Liver (tissue), 9 donors: ENCODE data around the gene FOXO6. TPM values are rescaled to one million over a fixed set of nuclear protein-coding genes. Genes with fewer than 3 reads are reported as not detected.

Experiments used
- DNase-seq: peaks from one replicate; pipeline ENCODE4 v3.0.0-alpha.2; 2017; ENCODE audit warnings: low spot score
- H3K27ac ChIP-seq, 2 donors: one replicate each; pipeline ENCODE4 v1.7.0; 2013; ENCODE audit warnings: inconsistent platforms in 2 of 2, low read length in 2 of 2, control low read depth in 1 of 2, low read depth in 1 of 2, mild to moderate bottlenecking in 1 of 2
- H3K27me3 ChIP-seq, 4 donors: one replicate each; pipeline versions ENCODE4 v1.6.1 to v1.7.0; 2013; ENCODE audit warnings: low read length in 3 of 4, inconsistent platforms in 1 of 4, mild to moderate bottlenecking in 1 of 4, moderate library complexity in 1 of 4; ENCODE audit not compliant: control insufficient read depth in 4 of 4, insufficient read depth in 4 of 4
- H3K36me3 ChIP-seq, 4 donors: one replicate each; pipeline versions ENCODE4 v1.6.1 to v1.7.0; 2013; ENCODE audit warnings: low read length in 3 of 4, mild to moderate bottlenecking in 3 of 4, low read depth in 1 of 4, moderate library complexity in 1 of 4; ENCODE audit not compliant: control insufficient read depth in 4 of 4, insufficient read depth in 3 of 4
- H3K4me1 ChIP-seq, 4 donors: one replicate each; pipeline versions ENCODE4 v1.6.1 to v1.7.0; 2013; ENCODE audit warnings: low read length in 3 of 4, mild to moderate bottlenecking in 3 of 4, moderate library complexity in 1 of 4; ENCODE audit not compliant: control insufficient read depth in 4 of 4, insufficient read depth in 4 of 4
- H3K4me3 ChIP-seq, 3 donors: one replicate each; pipeline versions ENCODE4 v1.6.1 to v1.7.0; 2013; ENCODE audit warnings: low read length in 3 of 3, control low read depth in 1 of 3, low read depth in 1 of 3, mild to moderate bottlenecking in 1 of 3
- H3K9ac ChIP-seq, 2 donors: one replicate each; pipeline ENCODE4 v1.7.0; 2013; ENCODE audit warnings: low read length in 2 of 2, mild to moderate bottlenecking in 2 of 2, moderate library complexity in 2 of 2, control low read depth in 1 of 2, low read depth in 1 of 2
- H3K9me3 ChIP-seq, 4 donors: one replicate each; pipeline versions ENCODE4 v1.6.1 to v1.7.0; 2013; ENCODE audit warnings: low read length in 3 of 4; ENCODE audit not compliant: control insufficient read depth in 4 of 4
- EGR1 ChIP-seq, 2 donors: IDR thresholded peaks; 2 replicates each; pipeline ENCODE4 v1.6.1; 2016 to 2018; ENCODE audit warnings: antibody characterized with exemption in 2 of 2, low read depth in 2 of 2
- FOXA1 ChIP-seq: IDR thresholded peaks from 2 replicates; pipeline ENCODE4 v1.6.1; 2016; ENCODE audit warnings: antibody characterized with exemption
- FOXA2 ChIP-seq: IDR thresholded peaks from 2 replicates; pipeline ENCODE4 v1.6.1; 2016; ENCODE audit warnings: antibody characterized with exemption
- GABPA ChIP-seq, 2 donors: IDR thresholded peaks in 1 of 2; conservative IDR thresholded peaks in 1 of 2; 2 replicates each; pipeline ENCODE4 v1.6.1; 2016; ENCODE audit warnings: antibody characterized with exemption in 2 of 2, mild to moderate bottlenecking in 1 of 2, moderate library complexity in 1 of 2
- HNF4A ChIP-seq, 2 donors: conservative IDR thresholded peaks; 2 replicates each; pipeline ENCODE4 v1.6.1; 2016; ENCODE audit warnings: antibody characterized with exemption in 2 of 2, mild to moderate bottlenecking in 2 of 2
- HNF4G ChIP-seq: IDR thresholded peaks from 2 replicates; pipeline ENCODE4 v1.6.1; 2016; ENCODE audit warnings: antibody characterized with exemption
- JUND ChIP-seq, 2 donors: IDR thresholded peaks; 2 replicates each; pipeline ENCODE4 v1.6.1; 2016; ENCODE audit warnings: antibody characterized with exemption in 2 of 2
- NR2F2 ChIP-seq: IDR thresholded peaks from 2 replicates; pipeline ENCODE4 v1.6.1; 2016; ENCODE audit warnings: antibody characterized with exemption
- RAD21 ChIP-seq, 2 donors: IDR thresholded peaks; 2 replicates each; pipeline ENCODE4 v1.6.1; 2016; ENCODE audit warnings: antibody characterized with exemption in 2 of 2, mild to moderate bottlenecking in 2 of 2
- RXRA ChIP-seq, 2 donors: IDR thresholded peaks; 2 replicates each; pipeline ENCODE4 v1.6.1; 2017 to 2018; ENCODE audit warnings: antibody characterized with exemption in 2 of 2, mild to moderate bottlenecking in 1 of 2
- SP1 ChIP-seq: IDR thresholded peaks from 2 replicates; pipeline ENCODE4 v1.6.1; 2018; ENCODE audit warnings: antibody characterized with exemption, mild to moderate bottlenecking
- TAF1 ChIP-seq: conservative IDR thresholded peaks from 2 replicates; pipeline ENCODE4 v1.6.1; 2016; ENCODE audit warnings: antibody characterized with exemption, mild to moderate bottlenecking
- YY1 ChIP-seq: IDR thresholded peaks from 2 replicates; pipeline ENCODE4 v1.6.1; 2016; ENCODE audit warnings: antibody characterized with exemption, mild to moderate bottlenecking
- WGBS: extraction: QIAGEN DNeasy Blood & Tissue Kit; methylation state at CpG from one replicate; pipeline ENCODE4 v1.1.7; 2013; 5-methylcytosine and 5-hydroxymethylcytosine counted together
- polyA plus RNA-seq, 2 donors: library from polyadenylated mRNA; stranded (reverse) in 1 of 2; unstranded in 1 of 2; fragments of 200-250 nt in 1 of 2; fragments of >200 nt in 1 of 2; fragmentation: Nextera tagmentation in 1 of 2; extraction: Ambion mirVana in 1 of 2; gene quantifications; one replicate each; pipeline versions ENCODE4 v1.2.1 to v1.2.3, GENCODE V29; 2013 to 2015
- total RNA-seq, 2 donors: library from RNA; depleted of rRNA; stranded (reverse); fragments of >200 nt; gene quantifications; one replicate each; pipeline ENCODE4 v1.2.3, GENCODE V29; 2014
- TF ChIP-seq, protein P1 (sequence below): IDR thresholded peaks from 2 replicates; pipeline ENCODE4 v1.6.1; 2016; ENCODE audit warnings: antibody characterized with exemption, mild to moderate bottlenecking
- TF ChIP-seq, protein P2 (sequence below): fragments of 150-350 bp; IDR thresholded peaks from 2 replicates; pipeline ENCODE4 v1.5.1; 2017; ENCODE audit warnings: improper control_type of control experiment, low read depth, low read length; ENCODE audit not compliant: missing input control
- TF ChIP-seq, protein P3 (sequence below): IDR thresholded peaks from 2 replicates; pipeline ENCODE4 v1.6.1; 2016; ENCODE audit warnings: antibody characterized with exemption
- TF ChIP-seq, protein P4 (sequence below): IDR thresholded peaks from 2 replicates; pipeline ENCODE4 v1.6.1; 2016; ENCODE audit warnings: antibody characterized with exemption
- donor health status: healthy.
- donor health status: healthy.
- donor health status: healthy.
- donor health status: healthy.
- donor health status: healthy.

The FOXO6 gene
- total and polyA plus RNA-seq, 4 donors = 0.02 to 0.09 (median 0.08) TPM; not detected in 1

DNA sequence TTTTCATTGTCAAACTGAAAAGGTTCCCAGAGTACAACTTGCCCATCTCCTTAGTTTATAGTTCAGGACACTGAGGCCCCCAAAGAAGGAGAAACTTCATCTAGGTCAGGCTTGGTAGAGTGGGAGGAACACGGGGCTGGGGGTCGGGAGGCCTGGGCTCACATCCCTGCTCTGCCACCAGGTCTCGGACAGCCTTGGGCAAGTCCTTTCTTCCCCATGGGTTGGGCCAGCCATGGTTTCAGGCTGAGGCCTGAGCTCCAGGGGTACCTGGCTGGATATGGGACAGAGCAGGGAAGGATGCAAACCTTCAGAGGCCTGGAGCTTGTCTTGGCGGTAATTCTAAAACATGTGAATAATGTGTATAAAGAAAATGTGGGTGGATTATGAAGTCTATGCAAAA lies 17.0 kb downstream of the FOXO6 start:
- peaks cover 0 to 5% (median 0%) of the 10 kb centered on the region in 4 donors for H3K27me3 ChIP-seq
- TF ChIP-seq NR2F2 (no peak), HNF4G (no peak), JUND (IDR thresholded peaks at IDR 0.05) (no peak), GABPA (IDR thresholded peaks at IDR 0.05 in 1 of 2, conservative IDR thresholded peaks at IDR 0.05 in 1 of 2) (no peak), HNF4A (conservative IDR thresholded peaks at IDR 0.05) (no peak), FOXA2 (no peak), EGR1 (IDR thresholded peaks at IDR 0.05; ENCODE audit: low read depth in 2 of 2) (no peak), RXRA (IDR thresholded peaks at IDR 0.05) (no peak), YY1 (no peak)
- TF ChIP-seq, protein P1, sequence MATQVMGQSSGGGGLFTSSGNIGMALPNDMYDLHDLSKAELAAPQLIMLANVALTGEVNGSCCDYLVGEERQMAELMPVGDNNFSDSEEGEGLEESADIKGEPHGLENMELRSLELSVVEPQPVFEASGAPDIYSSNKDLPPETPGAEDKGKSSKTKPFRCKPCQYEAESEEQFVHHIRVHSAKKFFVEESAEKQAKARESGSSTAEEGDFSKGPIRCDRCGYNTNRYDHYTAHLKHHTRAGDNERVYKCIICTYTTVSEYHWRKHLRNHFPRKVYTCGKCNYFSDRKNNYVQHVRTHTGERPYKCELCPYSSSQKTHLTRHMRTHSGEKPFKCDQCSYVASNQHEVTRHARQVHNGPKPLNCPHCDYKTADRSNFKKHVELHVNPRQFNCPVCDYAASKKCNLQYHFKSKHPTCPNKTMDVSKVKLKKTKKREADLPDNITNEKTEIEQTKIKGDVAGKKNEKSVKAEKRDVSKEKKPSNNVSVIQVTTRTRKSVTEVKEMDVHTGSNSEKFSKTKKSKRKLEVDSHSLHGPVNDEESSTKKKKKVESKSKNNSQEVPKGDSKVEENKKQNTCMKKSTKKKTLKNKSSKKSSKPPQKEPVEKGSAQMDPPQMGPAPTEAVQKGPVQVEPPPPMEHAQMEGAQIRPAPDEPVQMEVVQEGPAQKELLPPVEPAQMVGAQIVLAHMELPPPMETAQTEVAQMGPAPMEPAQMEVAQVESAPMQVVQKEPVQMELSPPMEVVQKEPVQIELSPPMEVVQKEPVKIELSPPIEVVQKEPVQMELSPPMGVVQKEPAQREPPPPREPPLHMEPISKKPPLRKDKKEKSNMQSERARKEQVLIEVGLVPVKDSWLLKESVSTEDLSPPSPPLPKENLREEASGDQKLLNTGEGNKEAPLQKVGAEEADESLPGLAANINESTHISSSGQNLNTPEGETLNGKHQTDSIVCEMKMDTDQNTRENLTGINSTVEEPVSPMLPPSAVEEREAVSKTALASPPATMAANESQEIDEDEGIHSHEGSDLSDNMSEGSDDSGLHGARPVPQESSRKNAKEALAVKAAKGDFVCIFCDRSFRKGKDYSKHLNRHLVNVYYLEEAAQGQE = no peak
- TF ChIP-seq, protein P2, sequence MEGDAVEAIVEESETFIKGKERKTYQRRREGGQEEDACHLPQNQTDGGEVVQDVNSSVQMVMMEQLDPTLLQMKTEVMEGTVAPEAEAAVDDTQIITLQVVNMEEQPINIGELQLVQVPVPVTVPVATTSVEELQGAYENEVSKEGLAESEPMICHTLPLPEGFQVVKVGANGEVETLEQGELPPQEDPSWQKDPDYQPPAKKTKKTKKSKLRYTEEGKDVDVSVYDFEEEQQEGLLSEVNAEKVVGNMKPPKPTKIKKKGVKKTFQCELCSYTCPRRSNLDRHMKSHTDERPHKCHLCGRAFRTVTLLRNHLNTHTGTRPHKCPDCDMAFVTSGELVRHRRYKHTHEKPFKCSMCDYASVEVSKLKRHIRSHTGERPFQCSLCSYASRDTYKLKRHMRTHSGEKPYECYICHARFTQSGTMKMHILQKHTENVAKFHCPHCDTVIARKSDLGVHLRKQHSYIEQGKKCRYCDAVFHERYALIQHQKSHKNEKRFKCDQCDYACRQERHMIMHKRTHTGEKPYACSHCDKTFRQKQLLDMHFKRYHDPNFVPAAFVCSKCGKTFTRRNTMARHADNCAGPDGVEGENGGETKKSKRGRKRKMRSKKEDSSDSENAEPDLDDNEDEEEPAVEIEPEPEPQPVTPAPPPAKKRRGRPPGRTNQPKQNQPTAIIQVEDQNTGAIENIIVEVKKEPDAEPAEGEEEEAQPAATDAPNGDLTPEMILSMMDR = no peak
- TF ChIP-seq, protein P3, sequence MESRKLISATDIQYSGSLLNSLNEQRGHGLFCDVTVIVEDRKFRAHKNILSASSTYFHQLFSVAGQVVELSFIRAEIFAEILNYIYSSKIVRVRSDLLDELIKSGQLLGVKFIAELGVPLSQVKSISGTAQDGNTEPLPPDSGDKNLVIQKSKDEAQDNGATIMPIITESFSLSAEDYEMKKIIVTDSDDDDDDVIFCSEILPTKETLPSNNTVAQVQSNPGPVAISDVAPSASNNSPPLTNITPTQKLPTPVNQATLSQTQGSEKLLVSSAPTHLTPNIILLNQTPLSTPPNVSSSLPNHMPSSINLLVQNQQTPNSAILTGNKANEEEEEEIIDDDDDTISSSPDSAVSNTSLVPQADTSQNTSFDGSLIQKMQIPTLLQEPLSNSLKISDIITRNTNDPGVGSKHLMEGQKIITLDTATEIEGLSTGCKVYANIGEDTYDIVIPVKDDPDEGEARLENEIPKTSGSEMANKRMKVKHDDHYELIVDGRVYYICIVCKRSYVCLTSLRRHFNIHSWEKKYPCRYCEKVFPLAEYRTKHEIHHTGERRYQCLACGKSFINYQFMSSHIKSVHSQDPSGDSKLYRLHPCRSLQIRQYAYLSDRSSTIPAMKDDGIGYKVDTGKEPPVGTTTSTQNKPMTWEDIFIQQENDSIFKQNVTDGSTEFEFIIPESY = no peak
- H3K9ac ChIP-seq = no peak overlapping the region
- H3K4me1 ChIP-seq = peaks cover 5 to 16% (median 9%) of the 10 kb centered on the region in 4 donors
- no peaks in the 10 kb centered on the region for H3K36me3 ChIP-seq
- H3K9me3 ChIP-seq = no peaks in the 10 kb centered on the region
- no peak overlapping the region for H3K27ac ChIP-seq
- no peak overlapping the region for H3K4me3 ChIP-seq
- DNase-seq = no peak
- 92% methylated on average over 4 of the region's 4 CpGs for whole genome bisulfite sequencing

DNA sequence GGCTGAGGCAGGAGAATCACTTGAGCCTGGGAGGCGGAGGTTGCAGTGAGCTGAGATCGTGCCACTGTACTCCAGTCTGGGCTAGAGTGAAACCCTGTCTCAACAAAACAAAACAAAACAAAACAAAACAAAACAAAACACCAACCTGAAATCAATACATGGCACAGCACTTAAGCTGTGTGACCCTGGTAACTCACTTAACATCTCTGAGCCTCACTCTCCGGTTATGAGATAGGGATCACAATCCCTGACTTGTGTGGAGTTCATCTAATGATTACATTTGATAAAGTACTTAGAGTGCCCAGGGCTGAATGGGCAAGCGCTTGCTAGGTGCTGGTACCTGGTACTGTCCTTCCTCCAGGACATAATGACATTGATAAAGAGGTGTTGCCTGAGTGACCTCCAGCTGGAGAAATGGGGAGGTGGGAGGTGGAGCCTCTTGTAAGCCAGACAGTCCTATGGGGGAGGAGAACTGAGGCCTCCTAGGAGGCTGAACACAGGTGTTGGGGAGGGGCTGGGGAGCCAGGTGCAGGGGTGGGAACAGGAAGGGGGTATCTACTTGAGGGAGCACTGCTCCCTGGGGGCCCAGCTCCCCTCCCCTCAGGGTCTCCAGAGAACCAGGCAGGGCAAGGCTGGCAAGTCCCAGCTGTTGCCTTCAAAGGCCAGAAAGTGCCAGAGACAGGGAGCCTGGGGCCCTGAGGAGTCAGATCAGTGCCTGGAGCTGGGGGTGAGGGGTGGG lies 17.9 kb downstream of the FOXO6 start:
- Histone ChIP-seq H3K27ac (no peak overlapping the region), H3K36me3 (no peaks in the 10 kb centered on the region), H3K4me1 (peaks cover 5 to 16% (median 9%) of the 10 kb centered on the region in 4 donors), H3K4me3 (no peak overlapping the region), H3K9me3 (no peaks in the 10 kb centered on the region), H3K27me3 (peaks cover 0 to 5% (median 1%) of the 10 kb centered on the region in 4 donors), H3K9ac (no peak overlapping the region)
- TF ChIP-seq SP1 (no peak), JUND (IDR thresholded peaks at IDR 0.05) (no peak), EGR1 (IDR thresholded peaks at IDR 0.05; ENCODE audit: low read depth in 2 of 2) (no peak), HNF4G (no peak), TAF1 (no peak), RAD21 (IDR thresholded peaks at IDR 0.05) (no peak), FOXA1 (no peak), GABPA (IDR thresholded peaks at IDR 0.05 in 1 of 2, conservative IDR thresholded peaks at IDR 0.05 in 1 of 2) (no peak), YY1 (no peak), RXRA (IDR thresholded peaks at IDR 0.05) (no peak)
- TF ChIP-seq, protein P4, sequence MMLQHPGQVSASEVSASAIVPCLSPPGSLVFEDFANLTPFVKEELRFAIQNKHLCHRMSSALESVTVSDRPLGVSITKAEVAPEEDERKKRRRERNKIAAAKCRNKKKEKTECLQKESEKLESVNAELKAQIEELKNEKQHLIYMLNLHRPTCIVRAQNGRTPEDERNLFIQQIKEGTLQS = no peak
- 93% methylated on average over 4 of the region's 4 CpGs for WGBS
- no peak for DNase-seq
